SU-DHL-6 (cell line): ENCODE data around the gene RBM22.

Experiments
- H2AFZ ChIP-seq: fragments of 200-600 bp; sonication (generic); 2 replicates; pipeline ENCODE4 v1.6.1; 2014; ENCODE audit warnings: low read depth, mild to moderate bottlenecking, moderate library complexity, mixed read lengths, antibody characterized with exemption, low read length; ENCODE audit not compliant: severe bottlenecking
- H3F3A ChIP-seq: fragments of 200-600 bp; shearing (Covaris generic); 2 replicates; pipeline ENCODE4 v1.6.0; 2016; ENCODE audit warnings: antibody characterized with exemption, mild to moderate bottlenecking; ENCODE audit not compliant: insufficient read depth
- H3K27ac ChIP-seq: fragments of 200-600 bp; sonication (generic); 2 replicates; pipeline ENCODE4 v1.5.1; 2016; ENCODE audit warnings: low read depth, mild to moderate bottlenecking, low read length, moderate library complexity, mixed read lengths
- H3K27me3 ChIP-seq: fragments of 200-600 bp; sonication (generic), shearing (Covaris generic); 2 replicates; pipeline ENCODE4 v1.6.0; 2014; ENCODE audit warnings: mild to moderate bottlenecking, low read length
- H3K36me3 ChIP-seq: fragments of 200-600 bp; sonication (generic); 2 replicates; pipeline ENCODE4 v1.6.1; 2014; ENCODE audit warnings: mild to moderate bottlenecking, low read length, mixed read lengths
- H3K4me2 ChIP-seq: fragments of 300-600, 200-600 bp; shearing (Covaris generic), sonication (generic); 2 replicates; pipeline ENCODE4 v1.6.0; 2014; ENCODE audit warnings: low read length, low read depth, mild to moderate bottlenecking; ENCODE audit not compliant: poor library complexity, severe bottlenecking
- H3K4me3 ChIP-seq: fragments of 200-600 bp; sonication (generic); 2 replicates; pipeline ENCODE4 v1.5.1; 2014; ENCODE audit warnings: antibody characterized with exemption, low read length, mild to moderate bottlenecking, mixed read lengths; ENCODE audit not compliant: insufficient read depth, poor library complexity, severe bottlenecking
- H3K79me2 ChIP-seq: fragments of 200-600 bp; sonication (generic); 2 replicates; pipeline ENCODE4 v1.6.1; 2014; ENCODE audit warnings: mild to moderate bottlenecking, low read length, moderate library complexity; ENCODE audit not compliant: insufficient read depth
- H3K9ac ChIP-seq: fragments of 200-600 bp; sonication (generic); 2 replicates; pipeline ENCODE4 v1.7.0; 2014; ENCODE audit warnings: mild to moderate bottlenecking, low read length
- H3K9me2 ChIP-seq: fragments of 200-600 bp; sonication (generic); replicated peaks from 2 replicates; pipeline ENCODE4 v1.6.1; 2014; ENCODE audit warnings: low read length; ENCODE audit not compliant: insufficient read depth
- H3K9me3 ChIP-seq: fragments of 200-600 bp; sonication (generic); 2 replicates; pipeline ENCODE4 v1.6.1; 2014; ENCODE audit warnings: low read length, mixed read lengths; ENCODE audit not compliant: insufficient read depth
- H4K20me1 ChIP-seq: fragments of 200-600 bp; sonication (generic); 2 replicates; pipeline ENCODE4 v1.6.1; 2014; ENCODE audit warnings: low read depth, mild to moderate bottlenecking, antibody characterized with exemption, low read length, moderate library complexity, mixed read lengths
- CTCF ChIP-seq: fragments of 200-600 bp; sonication (generic); IDR thresholded peaks from one replicate; pipeline ENCODE4 v1.5.1; 2017; ENCODE audit warnings: antibody characterized with exemption, mild to moderate bottlenecking, low read length, moderate library complexity; ENCODE audit not compliant: insufficient read depth, poor library complexity, severe bottlenecking
- EZH2phosphoT487 ChIP-seq: fragments of 200-600 bp; sonication (generic), shearing (Covaris generic); conservative IDR thresholded peaks from 2 replicates; pipeline ENCODE4 v1.6.1; 2018; ENCODE audit warnings: mild to moderate bottlenecking, antibody characterized with exemption, low read length, moderate library complexity, mixed read lengths

Gene RBM22

GRCh38 chr5:150740992-150741391 is 40.1 kb upstream of the RBM22 start:
- H3K36me3 ChIP-seq, result no peaks in the 10 kb centered on the region; the same call in 1 of the 2 replicates

GRCh38 chr5:150738862-150739261 is 38.0 kb upstream of the RBM22 start:
- no peak overlapping the region for H3K4me3 ChIP-seq
- H3K36me3 ChIP-seq, result no peaks in the 10 kb centered on the region; the same call in 1 of the 2 replicates
- no peak overlapping the region for H3K27ac ChIP-seq
- no peaks in the 10 kb centered on the region for H3F3A ChIP-seq
- peaks cover 33% of the 10 kb centered on the region for H3K79me2 ChIP-seq
- no peak for TF ChIP-seq CTCF
- no peak for TF ChIP-seq EZH2phosphoT487
- no peak overlapping the region for H3K4me2 ChIP-seq
- H4K20me1 ChIP-seq, result no peaks in the 10 kb centered on the region
- H3K9me2 ChIP-seq, result no peaks in the 10 kb centered on the region
- H3K9ac ChIP-seq, result no peak overlapping the region
- no peak overlapping the region for H2AFZ ChIP-seq
- no peaks in the 10 kb centered on the region for H3K9me3 ChIP-seq
- no peaks in the 10 kb centered on the region for H3K27me3 ChIP-seq

More at GRCh38 chr5:150740992-150741391, 40.1 kb upstream of the RBM22 start:
- TF ChIP-seq CTCF (no peak), EZH2phosphoT487 (no peak)
- Histone ChIP-seq H3K27ac (no peak overlapping the region), H3K79me2 (peaks cover 17% of the 10 kb centered on the region; the same call in 1 of the 2 replicates), H3K4me2 (no peak overlapping the region), H3K4me3 (no peak overlapping the region), H3F3A (no peaks in the 10 kb centered on the region), H3K27me3 (no peaks in the 10 kb centered on the region), H3K9me2 (no peaks in the 10 kb centered on the region), H3K9me3 (no peaks in the 10 kb centered on the region), H4K20me1 (no peaks in the 10 kb centered on the region), H2AFZ (no peak overlapping the region), H3K9ac (no peak overlapping the region)

GRCh38 chr5:150734579-150735384 is 33.9 kb upstream of the RBM22 start:
- no peaks in the 10 kb centered on the region for H3K9me3 ChIP-seq
- no peak overlapping the region for H3K9ac ChIP-seq
- no peak overlapping the region for H3K4me3 ChIP-seq
- no peaks in the 10 kb centered on the region for H3F3A ChIP-seq
- H3K27ac ChIP-seq, result no peak overlapping the region
- H4K20me1 ChIP-seq, result no peaks in the 10 kb centered on the region
- TF ChIP-seq CTCF (no peak), EZH2phosphoT487 (no peak)
- no peak overlapping the region for H2AFZ ChIP-seq
- H3K79me2 ChIP-seq, result peaks cover 33% of the 10 kb centered on the region
- no peaks in the 10 kb centered on the region for H3K9me2 ChIP-seq
- H3K36me3 ChIP-seq, result peaks cover 20% of the 10 kb centered on the region
- H3K27me3 ChIP-seq, result no peaks in the 10 kb centered on the region
- H3K4me2 ChIP-seq, result no peak overlapping the region
